Urinary bladder (tissue), 4 donors: ENCODE measurements around the gene EPS8. TPM values are rescaled to one million over a fixed set of nuclear protein-coding genes. Genes with fewer than 3 reads are reported as not detected.

Experiments
- DNase-seq: peaks from one replicate; pipeline ENCODE4 v3.0.0-alpha.2; 2015; ENCODE audit errors: extremely low spot score
- H3K27ac ChIP-seq: one replicate; pipeline ENCODE4 v1.5.1; 2013; ENCODE audit warnings: low read depth, mild to moderate bottlenecking, moderate library complexity
- H3K36me3 ChIP-seq: one replicate; pipeline ENCODE4 v1.6.1; 2013; ENCODE audit warnings: mild to moderate bottlenecking, moderate library complexity; ENCODE audit not compliant: insufficient read depth
- H3K4me1 ChIP-seq: one replicate; pipeline ENCODE4 v1.6.1; 2013; ENCODE audit warnings: mild to moderate bottlenecking, moderate library complexity; ENCODE audit not compliant: insufficient read depth
- H3K4me3 ChIP-seq: one replicate; pipeline ENCODE4 v1.5.1; 2013; ENCODE audit warnings: low read depth, low read length
- WGBS: extraction: QIAGEN DNeasy Blood & Tissue Kit; methylation state at CpG from one replicate; pipeline ENCODE4 v1.1.7; 2013; 5-methylcytosine and 5-hydroxymethylcytosine counted together
- polyA plus RNA-seq: library from polyadenylated mRNA; stranded (reverse); fragments of 200-250 nt; gene quantifications from one replicate; pipeline ENCODE4 v1.2.3, GENCODE V29; 2013
- total RNA-seq: library from RNA; depleted of rRNA; stranded (reverse); fragments of >200 nt; gene quantifications from one replicate; pipeline ENCODE4 v1.2.3, GENCODE V29; 2014
- donor health status: healthy with polysubstance abuse.
- donor health status: healthy.

EPS8 gene
- total and polyA plus RNA-seq, 2 donors: 68.9 to 133 TPM

DNA sequence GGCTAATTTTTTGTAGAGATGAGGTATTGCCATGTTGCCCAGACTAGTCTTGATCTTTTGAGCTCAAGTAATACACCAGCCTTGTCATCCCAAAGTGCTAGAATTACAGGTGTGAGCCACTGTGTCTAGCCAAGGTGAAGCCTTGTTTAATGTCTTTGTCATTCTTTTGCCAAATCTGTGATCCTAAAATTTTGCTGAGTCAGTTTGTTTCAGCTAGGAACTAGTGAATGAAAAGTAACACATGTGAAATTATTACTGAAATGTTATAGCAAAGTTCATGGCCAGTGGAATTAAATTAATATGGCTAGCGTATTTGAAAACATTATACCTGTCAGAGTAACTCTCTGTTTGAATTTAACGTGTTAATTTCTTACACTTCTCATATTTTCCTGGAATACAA, 26.5 kb upstream of the EPS8 start:
- no peak for DNase-seq
- no peak overlapping the region for H3K4me3 ChIP-seq
- H3K27ac ChIP-seq: no peak overlapping the region
- 89% methylated on average over 2 of the region's 2 CpGs for WGBS
- H3K36me3 ChIP-seq: no peaks in the 10 kb centered on the region
- no peaks in the 10 kb centered on the region for H3K4me1 ChIP-seq

- Histone ChIP-seq H3K4me3 (no peak overlapping the region), H3K36me3 (no peaks in the 10 kb centered on the region), H3K27ac (no peak overlapping the region), H3K4me1 (no peaks in the 10 kb centered on the region)
- WGBS: 58% methylated on average over 2 of the region's 2 CpGs
- no peak for DNase-seq
Measured at GRCh38 chr12:15811214-15812127, 22.3 kb upstream of the EPS8 start.

DNA sequence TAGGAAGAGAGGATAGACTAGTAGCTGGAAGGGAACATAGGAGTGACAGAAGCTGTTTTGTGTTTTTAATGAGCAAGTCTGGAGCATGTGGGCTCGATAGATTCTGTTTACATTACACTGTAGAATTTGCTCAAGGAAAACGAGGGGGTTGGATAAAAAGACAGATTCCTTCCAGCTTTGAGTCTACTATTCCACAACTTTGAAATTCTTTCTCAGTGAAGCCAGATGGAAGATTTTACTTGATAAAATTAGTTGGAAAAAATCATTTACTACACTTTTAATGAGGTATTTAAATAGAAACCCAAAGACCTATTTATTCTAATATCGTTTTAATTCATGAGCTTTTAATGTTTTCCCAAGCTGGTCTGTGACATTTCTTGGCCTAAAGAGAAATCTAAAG, 19.5 kb upstream of the EPS8 start:
- Histone ChIP-seq H3K27ac (no peak overlapping the region), H3K4me1 (no peaks in the 10 kb centered on the region), H3K4me3 (no peak overlapping the region), H3K36me3 (no peaks in the 10 kb centered on the region)
- WGBS: 10% methylated on average over 3 of the region's 3 CpGs
- no peak for DNase-seq

- no peak overlapping the region for H3K4me3 ChIP-seq
- no peak for DNase-seq
- no peaks in the 10 kb centered on the region for H3K4me1 ChIP-seq
- H3K36me3 ChIP-seq: no peaks in the 10 kb centered on the region
- WGBS: 89% methylated on average over 2 of the region's 2 CpGs
- no peak overlapping the region for H3K27ac ChIP-seq
Measured at GRCh38 chr12:15808250-15808649, 19.1 kb upstream of the EPS8 start.

DNA sequence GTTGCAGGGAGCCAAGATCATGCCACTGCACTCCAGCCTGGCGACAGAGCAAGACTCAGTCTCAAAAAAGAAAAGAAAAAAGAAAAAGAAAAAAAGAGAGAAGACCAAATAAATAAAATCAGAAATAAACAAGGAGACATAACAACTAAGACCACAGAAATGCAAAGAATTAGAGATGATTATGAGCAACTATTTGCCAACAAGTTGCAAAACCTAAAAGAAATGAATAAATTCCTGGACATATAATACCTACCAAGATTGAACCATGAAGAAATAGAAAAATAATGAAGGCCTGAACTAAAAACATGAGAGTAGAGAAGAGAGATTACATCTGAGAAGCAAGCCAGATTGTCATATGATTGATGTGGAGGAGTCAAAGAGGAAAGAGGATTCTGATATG, 17.6 kb upstream of the EPS8 start:
- no peak overlapping the region for H3K4me3 ChIP-seq
- H3K4me1 ChIP-seq: no peaks in the 10 kb centered on the region
- no peak overlapping the region for H3K27ac ChIP-seq
- WGBS: 100% methylated on average over 1 of the region's 1 CpG
- no peaks in the 10 kb centered on the region for H3K36me3 ChIP-seq
- DNase-seq: no peak

- WGBS: 86% methylated on average over 6 of the region's 6 CpGs
- H3K4me1 ChIP-seq: no peaks in the 10 kb centered on the region
- no peak for DNase-seq
- no peak overlapping the region for H3K4me3 ChIP-seq
- no peak overlapping the region for H3K27ac ChIP-seq
- H3K36me3 ChIP-seq: no peaks in the 10 kb centered on the region
Measured at GRCh38 chr12:15801770-15802744, 12.9 kb upstream of the EPS8 start.

DNA sequence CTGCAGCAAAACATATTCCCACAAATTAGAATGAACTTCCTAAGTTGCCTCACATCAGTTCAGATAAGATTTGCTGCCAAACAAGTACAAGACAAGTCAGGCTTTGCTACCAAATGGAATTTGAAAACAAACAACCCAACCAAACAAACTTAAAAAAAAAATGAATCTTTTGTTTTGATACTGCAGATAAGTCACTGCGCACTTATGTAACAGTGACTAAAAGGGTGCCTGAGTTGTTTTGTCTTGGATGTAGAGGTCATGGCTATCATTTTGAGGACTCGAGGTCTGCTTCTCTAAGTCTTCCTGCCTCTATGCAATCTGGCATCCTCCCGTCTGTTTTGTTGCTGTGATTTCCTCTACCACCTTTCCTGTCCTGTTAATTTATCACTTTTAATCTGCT, 11.1 kb upstream of the EPS8 start:
- Histone ChIP-seq H3K4me3 (no peak overlapping the region), H3K36me3 (no peaks in the 10 kb centered on the region), H3K27ac (no peak overlapping the region), H3K4me1 (no peaks in the 10 kb centered on the region)
- WGBS: 72% methylated on average over 3 of the region's 3 CpGs
- no peak for DNase-seq

- Histone ChIP-seq H3K36me3 (no peaks in the 10 kb centered on the region), H3K27ac (no peak overlapping the region), H3K4me1 (no peaks in the 10 kb centered on the region), H3K4me3 (no peak overlapping the region)
- 77% methylated on average over 3 of the region's 3 CpGs for WGBS
- no peak for DNase-seq
Measured at GRCh38 chr12:15797818-15798217, 8.6 kb upstream of the EPS8 start.

DNA sequence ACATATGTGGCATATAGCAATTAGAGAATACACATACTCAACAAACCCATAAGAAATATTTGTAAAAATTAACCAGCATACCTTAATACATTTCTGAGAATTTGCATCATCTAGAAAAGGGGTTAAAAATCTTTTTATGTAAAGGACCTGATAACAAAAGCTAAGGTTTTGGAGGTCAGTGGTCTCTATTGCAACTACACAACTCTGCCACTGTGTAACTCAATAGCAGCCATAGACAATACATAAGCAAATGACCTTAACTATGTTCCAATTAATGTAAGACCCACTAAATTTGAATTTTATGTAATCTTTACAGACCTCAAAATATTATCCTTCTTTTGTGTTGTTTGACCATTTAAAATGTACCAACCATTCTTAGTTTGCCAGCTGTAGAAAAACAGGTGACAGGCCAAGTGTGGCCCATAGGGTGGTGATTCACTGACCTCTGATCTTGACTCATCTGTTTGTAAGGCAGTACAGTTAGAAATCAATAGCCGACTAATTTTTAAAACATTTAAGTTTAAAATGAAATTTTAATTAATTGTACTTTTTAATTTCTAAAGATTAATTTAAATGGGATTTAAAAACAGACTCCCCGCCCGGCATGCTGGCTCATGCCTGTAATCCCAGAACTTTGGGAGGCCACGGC, 7.4 kb upstream of the EPS8 start:
- Histone ChIP-seq H3K4me3 (no peak overlapping the region), H3K27ac (no peak overlapping the region), H3K4me1 (no peaks in the 10 kb centered on the region), H3K36me3 (no peaks in the 10 kb centered on the region)
- no peak for DNase-seq
- 94% methylated on average over 4 of the region's 4 CpGs for WGBS

- Histone ChIP-seq H3K4me3 (no peak overlapping the region), H3K36me3 (no peaks in the 10 kb centered on the region), H3K4me1 (no peaks in the 10 kb centered on the region), H3K27ac (no peak overlapping the region)
- no peak for DNase-seq
- WGBS: 97% methylated on average over 1 of the region's 1 CpG
Measured at GRCh38 chr12:15794836-15795235, 5.6 kb upstream of the EPS8 start.

GRCh38 chr12:15794196-15794595, 5.0 kb upstream of the EPS8 start:
- no peak overlapping the region for H3K4me3 ChIP-seq
- no peak overlapping the region for H3K27ac ChIP-seq
- 87% methylated on average over 3 of the region's 3 CpGs for WGBS
- DNase-seq: no peak
- no peaks in the 10 kb centered on the region for H3K36me3 ChIP-seq
- H3K4me1 ChIP-seq: no peaks in the 10 kb centered on the region

DNA sequence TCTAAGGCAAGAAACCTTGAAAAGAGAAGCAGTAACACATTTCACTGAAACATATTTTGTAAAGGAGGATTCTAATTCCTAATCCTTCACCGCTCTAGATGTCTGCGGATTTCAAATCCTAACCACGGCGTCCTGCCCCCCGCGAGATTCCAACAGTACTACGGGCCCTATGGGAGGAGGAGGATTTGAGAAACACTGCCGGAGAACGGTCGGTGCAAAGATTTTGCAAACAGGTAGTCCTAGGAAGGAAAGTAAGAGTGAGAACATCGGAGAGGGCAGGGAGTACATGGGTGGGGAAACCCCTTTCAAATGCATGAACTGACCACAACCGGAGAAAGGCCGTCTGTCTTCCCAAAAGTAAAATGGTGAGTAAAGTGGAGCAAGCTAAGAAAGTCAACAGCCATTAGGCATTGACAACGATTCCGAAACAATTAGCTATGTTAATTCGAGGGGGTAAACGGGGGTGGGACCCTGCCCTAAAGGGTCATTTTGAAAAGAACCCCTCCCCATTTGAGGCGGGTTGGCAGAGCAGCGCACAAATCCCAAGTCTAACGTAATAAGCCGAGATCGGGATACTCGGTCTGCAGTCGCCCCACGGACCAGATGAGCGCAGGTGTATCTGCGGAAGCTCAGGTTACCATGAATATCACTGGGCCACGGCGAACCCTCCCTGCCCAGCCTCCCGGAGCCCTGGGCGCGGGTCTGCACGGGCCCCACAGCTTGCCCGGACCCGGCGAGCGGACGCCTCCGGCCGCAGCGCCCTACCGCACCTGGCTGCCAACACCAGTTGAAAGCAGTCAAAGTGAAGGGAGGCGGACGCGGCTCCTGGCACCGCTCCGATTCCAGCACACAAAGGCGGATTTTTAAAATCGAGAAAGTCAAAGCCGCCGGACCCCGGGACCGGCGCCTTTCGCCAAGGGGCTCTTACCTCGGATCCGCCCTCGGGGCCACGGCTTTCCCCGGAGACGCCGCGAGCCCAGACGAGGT, 662 bp downstream of the EPS8 start:
- no peaks in the 10 kb centered on the region for H3K4me1 ChIP-seq
- peak overlapping the region; percentile 78 for H3K4me3 ChIP-seq
- under 1% methylated on average over 64 of the region's 64 CpGs for WGBS
- peak overlapping the region; percentile 91 for H3K27ac ChIP-seq
- H3K36me3 ChIP-seq: no peaks in the 10 kb centered on the region
- DNase-seq: no peak
